Thoracic aorta (tissue), 2 donors: ENCODE measurements around the gene LAD1. TPM values are rescaled to one million over a fixed set of nuclear protein-coding genes. Genes with fewer than 3 reads are reported as not detected.

Experiments
- ATAC-seq: fragments of 150-250 bp; one replicate; pipeline ENCODE4 v1.8.0; 2017; ENCODE audit warnings: low read depth; ENCODE audit not compliant: insufficient number of reproducible peaks, low FRiP score
- DNase-seq: peaks from one replicate; pipeline ENCODE4 v3.0.0-alpha.2; 2020; ENCODE audit warnings: low spot score
- H3K27ac ChIP-seq, 2 donors: fragments of 200-600 bp; sonication (generic); 1 replicate in 1 of 2; 2 replicates in 1 of 2; pipeline ENCODE4 v1.5.1; 2016; ENCODE audit warnings: mild to moderate bottlenecking in 2 of 2, moderate library complexity in 2 of 2
- H3K27me3 ChIP-seq: fragments of 200-600 bp; sonication (generic); replicated peaks from 2 replicates; pipeline ENCODE4 v1.6.0; 2016; ENCODE audit warnings: mild to moderate bottlenecking; ENCODE audit not compliant: insufficient read depth
- H3K36me3 ChIP-seq: fragments of 200-600 bp; sonication (generic); one replicate; pipeline ENCODE4 v1.5.1; 2016
- H3K4me1 ChIP-seq, 2 donors: fragments of 200-600 bp; sonication (generic); 1 replicate in 1 of 2; 2 replicates in 1 of 2; pipeline versions ENCODE4 v1.5.1 to v1.6.0; 2016; ENCODE audit warnings: low read depth in 2 of 2, mild to moderate bottlenecking in 1 of 2; ENCODE audit not compliant: control insufficient read depth in 1 of 2
- H3K4me3 ChIP-seq: fragments of 200-600 bp; sonication (generic); 2 replicates; pipeline ENCODE4 v1.5.1; 2016; ENCODE audit warnings: mild to moderate bottlenecking
- H3K9me3 ChIP-seq: fragments of 200-600 bp; sonication (generic); 2 replicates; pipeline ENCODE4 v1.5.1; 2016
- total RNA-seq, 2 donors: library from RNA; depleted of rRNA; stranded (reverse); fragments of >200 nt; gene quantifications; one replicate each; pipeline versions ENCODE4 v1.1.0 to v1.2.3, GENCODE V29; 2016
- TF ChIP-seq, protein P1 (sequence below): fragments of 200-600 bp; sonication (generic); IDR thresholded peaks from one replicate; pipeline ENCODE4 v1.5.1; 2019; ENCODE audit warnings: antibody characterized with exemption

Gene LAD1
- total RNA-seq, 2 donors from 2014 or later = 0.41 to 11.1 TPM

DNA sequence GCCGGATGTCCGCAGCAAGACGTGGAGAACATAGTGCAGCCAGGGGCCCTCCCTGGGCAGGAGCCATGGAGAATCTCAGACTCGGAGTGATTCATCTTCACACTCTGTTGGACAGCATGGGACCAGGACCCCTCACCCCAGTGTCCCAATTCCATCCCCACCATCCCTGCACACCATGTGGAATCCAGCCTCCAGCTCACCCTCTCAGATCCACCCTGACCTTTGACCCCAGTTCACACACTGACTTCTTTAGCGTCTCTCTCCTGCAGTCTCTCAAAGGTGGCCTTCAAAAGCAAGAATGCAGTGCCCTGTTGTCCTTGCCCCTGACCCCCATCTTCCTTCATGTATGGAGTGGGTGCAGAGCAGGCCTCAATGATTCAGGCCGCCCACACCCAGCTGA is 24.5 kb upstream of the LAD1 start:
- Histone ChIP-seq H3K36me3 (no peaks in the 10 kb centered on the region), H3K27me3 (no peaks in the 10 kb centered on the region), H3K4me1 (no peaks in the 10 kb centered on the region), H3K9me3 (no peaks in the 10 kb centered on the region), H3K4me3 (no peak overlapping the region), H3K27ac (no peak overlapping the region)
- ATAC-seq (no peak), DNase-seq (no peak)
- TF ChIP-seq, protein P1, sequence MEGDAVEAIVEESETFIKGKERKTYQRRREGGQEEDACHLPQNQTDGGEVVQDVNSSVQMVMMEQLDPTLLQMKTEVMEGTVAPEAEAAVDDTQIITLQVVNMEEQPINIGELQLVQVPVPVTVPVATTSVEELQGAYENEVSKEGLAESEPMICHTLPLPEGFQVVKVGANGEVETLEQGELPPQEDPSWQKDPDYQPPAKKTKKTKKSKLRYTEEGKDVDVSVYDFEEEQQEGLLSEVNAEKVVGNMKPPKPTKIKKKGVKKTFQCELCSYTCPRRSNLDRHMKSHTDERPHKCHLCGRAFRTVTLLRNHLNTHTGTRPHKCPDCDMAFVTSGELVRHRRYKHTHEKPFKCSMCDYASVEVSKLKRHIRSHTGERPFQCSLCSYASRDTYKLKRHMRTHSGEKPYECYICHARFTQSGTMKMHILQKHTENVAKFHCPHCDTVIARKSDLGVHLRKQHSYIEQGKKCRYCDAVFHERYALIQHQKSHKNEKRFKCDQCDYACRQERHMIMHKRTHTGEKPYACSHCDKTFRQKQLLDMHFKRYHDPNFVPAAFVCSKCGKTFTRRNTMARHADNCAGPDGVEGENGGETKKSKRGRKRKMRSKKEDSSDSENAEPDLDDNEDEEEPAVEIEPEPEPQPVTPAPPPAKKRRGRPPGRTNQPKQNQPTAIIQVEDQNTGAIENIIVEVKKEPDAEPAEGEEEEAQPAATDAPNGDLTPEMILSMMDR = no peak

DNA sequence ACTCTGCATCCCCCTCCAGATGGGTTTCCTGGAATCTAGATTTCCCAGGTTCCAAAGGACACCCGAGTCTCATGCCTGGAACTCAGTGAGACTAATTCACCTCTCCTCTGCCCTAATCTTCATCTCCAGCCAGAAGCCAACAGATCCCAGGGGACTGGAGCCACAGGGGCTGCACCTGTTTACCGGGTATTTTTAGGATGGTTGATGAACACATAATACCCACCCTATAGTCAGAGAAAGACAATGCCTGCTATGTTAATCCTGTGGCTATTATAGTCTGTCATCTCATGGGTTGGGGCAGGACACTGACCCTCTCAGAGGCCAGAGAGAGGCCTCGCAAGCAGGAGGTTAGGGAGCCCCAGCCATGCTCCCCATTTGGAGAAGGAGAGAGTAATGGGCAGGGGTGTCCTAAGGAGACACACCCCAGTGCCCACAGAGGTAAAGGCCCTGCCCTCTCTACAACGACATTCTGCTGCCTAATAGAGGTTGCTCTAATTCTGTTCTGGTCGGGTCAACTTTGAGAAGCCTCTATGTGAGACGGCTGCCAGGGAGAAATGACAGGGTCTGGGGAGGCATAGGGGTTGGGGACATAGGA is 23.4 kb upstream of the LAD1 start:
- Histone ChIP-seq H3K36me3 (no peaks in the 10 kb centered on the region), H3K27ac (no peak overlapping the region), H3K4me3 (no peak overlapping the region), H3K27me3 (no peaks in the 10 kb centered on the region), H3K9me3 (no peaks in the 10 kb centered on the region), H3K4me1 (no peaks in the 10 kb centered on the region)
- no peak for ATAC-seq
- TF ChIP-seq, protein P1 = no peak
- no peak for DNase-seq

DNA sequence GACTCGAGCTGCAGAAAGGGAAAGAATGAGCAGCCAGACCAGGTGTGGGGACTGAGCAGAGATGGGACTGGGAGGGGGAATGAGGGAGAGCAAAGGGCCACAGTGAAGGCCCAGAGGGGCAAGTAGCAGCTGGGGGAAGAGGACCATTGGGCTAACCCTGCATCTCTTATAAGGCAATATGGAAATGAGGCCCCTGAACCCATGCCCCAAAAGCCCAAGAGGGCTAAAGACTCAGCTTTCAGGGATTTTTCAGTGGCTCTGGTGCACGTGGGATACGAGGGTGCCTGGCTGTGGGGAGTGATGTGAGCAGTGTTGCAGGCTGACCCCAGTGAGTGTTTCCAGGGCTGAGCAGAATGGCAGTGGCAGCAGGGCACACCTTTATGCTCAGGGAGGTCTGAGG is 22.9 kb upstream of the LAD1 start:
- no peak overlapping the region for H3K4me3 ChIP-seq
- no peak for ATAC-seq
- no peaks in the 10 kb centered on the region for H3K4me1 ChIP-seq
- H3K27ac ChIP-seq = no peak overlapping the region
- TF ChIP-seq, protein P1 = no peak
- DNase-seq = no peak
- no peaks in the 10 kb centered on the region for H3K36me3 ChIP-seq
- no peaks in the 10 kb centered on the region for H3K9me3 ChIP-seq
- no peaks in the 10 kb centered on the region for H3K27me3 ChIP-seq

DNA sequence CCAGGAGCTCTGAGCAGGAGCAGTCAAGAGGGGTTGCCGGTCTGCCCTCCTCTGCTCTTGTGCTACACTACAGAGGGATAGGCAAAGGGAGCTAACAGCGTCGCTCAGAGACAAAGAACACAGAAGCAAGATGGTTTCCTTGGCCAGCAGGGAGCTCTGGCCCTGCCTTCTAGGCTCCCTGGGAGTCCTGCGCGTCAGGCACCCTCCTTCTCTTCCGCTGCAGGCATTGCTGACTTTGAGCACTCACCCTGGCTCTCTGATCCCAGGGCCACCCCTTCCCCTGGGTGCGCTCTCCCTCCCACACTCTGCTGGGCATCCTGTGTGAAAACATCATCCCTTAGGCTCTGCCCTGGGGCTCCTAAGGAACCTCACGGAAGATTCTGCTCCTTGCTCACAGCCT is 21.9 kb upstream of the LAD1 start:
- TF ChIP-seq, protein P1 = no peak
- H3K4me1 ChIP-seq = no peaks in the 10 kb centered on the region
- DNase-seq (no peak), ATAC-seq (no peak)
- H3K36me3 ChIP-seq = no peaks in the 10 kb centered on the region
- H3K4me3 ChIP-seq = no peak overlapping the region
- no peaks in the 10 kb centered on the region for H3K27me3 ChIP-seq
- H3K27ac ChIP-seq = no peak overlapping the region
- no peaks in the 10 kb centered on the region for H3K9me3 ChIP-seq

DNA sequence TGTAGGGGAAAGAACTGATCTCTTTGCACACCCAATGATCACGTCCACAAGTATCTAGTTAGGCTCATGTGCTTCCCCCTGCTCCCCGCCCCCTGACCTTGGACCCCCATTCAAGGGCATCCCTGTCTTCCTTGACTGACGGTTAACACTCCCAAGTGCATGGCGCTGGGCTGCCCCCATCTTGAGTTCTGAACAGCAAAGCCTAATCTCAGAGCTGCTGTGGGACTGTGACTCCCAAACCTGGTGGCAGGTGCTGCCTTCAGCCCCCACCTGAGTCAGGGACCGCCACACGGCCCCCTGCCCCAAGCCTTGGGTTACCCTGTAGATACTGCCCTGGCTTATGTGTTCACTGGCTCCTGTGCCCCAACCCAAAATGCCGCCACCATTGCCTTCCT is 21.5 kb upstream of the LAD1 start:
- H3K36me3 ChIP-seq = no peaks in the 10 kb centered on the region
- no peaks in the 10 kb centered on the region for H3K27me3 ChIP-seq
- H3K27ac ChIP-seq = no peak overlapping the region
- H3K4me3 ChIP-seq = no peak overlapping the region
- no peaks in the 10 kb centered on the region for H3K9me3 ChIP-seq
- TF ChIP-seq, protein P1 = no peak
- ATAC-seq (no peak), DNase-seq (no peak)
- no peaks in the 10 kb centered on the region for H3K4me1 ChIP-seq
